GM19035 (cell line): ENCODE data around the gene NT5E.

Experiments used
- ATAC-seq: cut with Tn5 transposase; IDR thresholded peaks from one replicate; pipeline ENCODE4 v1.9.1; 2021; ENCODE audit not compliant: unreplicated experiment

The NT5E gene

DNA sequence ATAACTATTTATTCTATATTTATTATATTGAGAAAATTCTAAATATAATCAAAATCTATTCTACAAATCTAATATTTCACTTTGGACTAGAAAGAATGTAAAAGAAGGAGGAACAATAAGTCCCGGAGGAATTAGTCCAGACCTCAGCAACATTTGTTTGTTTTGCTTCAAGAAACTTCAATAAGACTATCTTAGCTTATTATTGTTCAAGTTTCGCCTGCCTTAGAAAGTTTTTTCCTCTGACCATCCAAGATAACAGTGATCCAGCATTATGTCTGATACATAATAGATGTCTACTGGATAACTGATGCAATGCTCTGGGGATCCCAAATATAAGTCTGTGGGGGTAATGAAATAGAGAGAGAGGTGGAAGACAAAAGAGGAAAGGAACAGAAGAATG is 28.7 kb upstream of the NT5E start:
- ATAC-seq: no peak

DNA sequence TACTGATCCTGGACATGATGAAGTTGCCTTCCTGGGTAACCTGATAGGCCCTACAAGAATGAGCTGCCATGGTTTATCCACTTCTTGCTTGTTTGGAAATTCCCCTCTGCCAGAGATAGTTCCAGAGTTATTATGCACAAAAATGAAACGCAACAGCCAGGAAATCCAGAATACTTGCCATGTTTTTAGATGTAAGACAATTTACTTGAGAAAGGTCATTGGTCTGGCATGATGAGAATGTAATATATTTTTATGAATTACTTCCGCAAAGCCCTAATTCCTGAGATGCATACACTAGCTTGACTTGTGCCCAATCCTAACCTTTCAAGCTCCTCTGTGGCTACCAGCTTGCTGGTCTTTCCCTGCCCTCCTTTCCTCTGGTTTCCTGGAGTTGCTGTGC is 27.9 kb upstream of the NT5E start:
- no peak for ATAC-seq

DNA sequence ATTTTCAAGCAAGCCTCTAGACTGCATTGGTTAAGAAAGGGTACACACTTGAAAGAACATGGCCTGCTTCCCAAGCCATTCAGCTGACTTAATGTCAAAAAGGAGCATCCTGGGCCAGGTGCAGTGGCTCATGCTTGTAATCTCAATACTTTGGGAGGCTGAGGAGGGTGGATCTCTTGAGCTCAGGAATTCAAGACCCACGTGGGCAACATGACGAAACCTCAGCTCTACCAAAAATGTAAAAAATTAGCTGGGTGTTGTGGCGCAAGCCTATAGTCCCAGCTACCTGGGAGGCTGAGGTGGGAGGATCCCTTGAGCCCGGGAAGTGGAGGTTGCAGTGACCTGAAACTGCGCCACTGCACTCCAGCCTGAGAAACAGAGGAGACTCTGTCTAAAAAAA is 26.9 kb upstream of the NT5E start:
- ATAC-seq: no peak

DNA sequence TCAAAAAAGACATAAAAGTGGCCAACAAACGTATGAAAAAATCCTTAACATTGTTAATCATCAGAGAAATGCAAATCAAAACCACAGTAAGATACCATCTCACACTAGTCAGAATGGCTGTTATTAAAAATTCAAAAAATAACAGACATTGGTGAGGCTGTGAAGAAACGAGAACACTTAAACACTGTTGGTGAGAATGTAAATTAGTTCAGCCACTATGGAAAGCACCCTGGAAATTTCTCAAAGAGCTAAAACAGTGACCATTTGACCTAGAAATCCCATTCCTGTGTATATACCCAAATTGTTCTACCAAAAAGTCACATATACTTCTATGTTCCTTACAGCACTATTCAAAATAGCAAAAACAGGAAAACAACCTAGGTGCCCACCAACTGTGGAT is 24.9 kb upstream of the NT5E start:
- no peak for ATAC-seq

DNA sequence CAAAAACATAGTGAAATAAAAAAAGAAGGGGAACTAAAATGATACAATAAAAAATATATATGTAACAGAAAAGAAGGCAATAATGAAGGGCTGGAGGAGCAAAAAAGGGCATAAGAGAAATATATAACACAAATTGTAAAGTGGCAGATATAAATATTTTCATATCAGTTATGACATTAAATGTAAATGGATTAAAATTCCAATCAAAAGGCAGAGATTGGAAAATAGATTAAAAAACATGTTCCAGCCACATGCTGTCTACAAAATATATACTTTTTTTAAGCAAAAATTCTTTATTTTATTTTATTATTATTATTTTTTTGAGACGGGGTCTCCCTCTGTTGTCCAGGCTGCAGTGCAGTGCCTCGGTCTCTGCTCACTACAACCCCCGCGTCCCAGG is 23.9 kb upstream of the NT5E start:
- ATAC-seq: no peak

DNA sequence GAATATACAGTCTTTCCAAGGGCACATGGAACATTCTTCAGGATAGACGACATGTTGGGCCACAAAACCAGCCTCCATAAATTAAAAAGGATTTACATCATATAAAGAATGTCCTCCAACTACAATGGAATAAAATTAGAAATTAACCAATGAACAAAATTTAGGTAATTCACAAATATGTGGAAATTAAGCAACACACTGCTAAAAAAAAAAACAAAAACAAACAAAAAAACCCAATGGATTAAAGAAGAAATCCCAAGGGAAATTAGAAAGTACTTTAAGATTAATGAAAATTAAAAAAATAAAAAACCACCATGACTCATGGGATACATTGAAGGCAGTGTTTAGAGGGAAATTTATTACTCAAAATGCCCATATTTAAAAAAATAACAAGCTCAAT is 21.4 kb upstream of the NT5E start:
- ATAC-seq: no peak

DNA sequence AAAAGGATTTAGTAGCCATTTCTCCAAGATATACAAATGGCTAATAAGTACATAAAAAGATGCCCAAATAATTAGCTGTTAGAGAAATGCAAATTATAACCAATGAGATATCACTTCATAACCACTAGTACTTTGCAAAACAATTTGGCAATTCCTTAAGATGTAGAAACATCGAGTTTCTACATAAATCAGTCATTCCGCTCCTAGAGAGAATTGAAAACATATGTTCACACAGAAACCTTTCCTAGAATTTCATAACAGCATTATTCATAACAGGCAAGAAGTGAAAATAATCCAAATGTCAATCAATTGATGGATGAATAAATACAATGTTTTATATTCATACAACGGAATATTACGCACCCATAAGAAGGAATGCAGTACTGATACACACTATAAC is 20.5 kb upstream of the NT5E start:
- no peak for ATAC-seq

DNA sequence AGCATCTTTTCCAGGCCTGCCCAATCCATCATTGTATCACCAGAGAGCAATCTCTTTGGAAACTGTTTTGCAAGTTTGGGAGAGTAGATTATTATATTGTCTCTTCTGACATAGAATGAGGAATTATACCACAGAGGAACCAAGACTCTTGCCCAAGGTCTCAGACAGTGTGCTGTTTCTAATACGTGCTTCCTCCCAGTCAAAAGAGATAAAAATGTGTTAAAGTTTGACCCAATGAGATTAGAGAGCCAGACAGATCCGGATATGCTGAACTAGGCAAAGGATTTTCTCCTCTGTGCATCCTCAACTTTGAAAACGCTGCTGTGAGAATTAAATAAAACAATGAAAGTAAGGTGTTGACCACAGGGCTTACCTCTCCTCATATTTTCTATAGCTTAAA is 18.6 kb upstream of the NT5E start:
- ATAC-seq: no peak

DNA sequence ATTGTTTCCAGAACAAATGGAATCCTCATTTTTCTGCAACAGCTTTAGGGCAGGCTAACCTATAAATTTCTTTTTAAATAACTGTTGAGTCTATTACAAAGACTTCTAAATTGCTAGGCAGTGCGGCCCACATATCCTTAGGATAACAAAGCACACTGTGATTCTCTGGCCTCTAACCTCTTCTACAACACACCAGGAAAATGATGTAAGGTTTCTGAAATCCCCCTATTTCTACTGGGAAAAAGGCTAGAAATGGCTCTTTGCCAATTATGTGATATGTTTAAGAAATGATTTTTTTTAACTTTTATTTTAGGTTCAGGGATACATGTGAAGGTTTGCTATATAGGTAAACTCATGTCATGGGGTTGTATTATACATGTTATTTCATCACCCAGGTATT is 17.3 kb upstream of the NT5E start:
- ATAC-seq: no peak

DNA sequence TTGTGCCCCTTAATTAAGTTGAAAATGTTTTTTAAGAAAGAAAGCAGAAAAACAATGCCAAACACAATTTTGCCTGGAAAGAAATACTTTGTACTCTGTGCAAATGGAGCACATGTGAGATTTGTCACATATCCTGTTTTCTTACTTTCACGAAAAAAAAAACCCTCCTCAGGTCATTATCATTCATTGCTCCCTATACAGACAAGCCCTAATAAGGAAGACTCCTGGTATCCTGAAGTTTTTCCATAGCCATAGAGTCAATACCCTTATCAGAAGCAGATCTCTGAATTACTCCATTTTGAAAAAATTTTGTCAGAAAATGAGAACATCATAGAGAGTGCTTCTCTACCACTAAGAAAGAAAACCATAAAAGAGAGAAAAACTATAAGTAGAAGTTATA is 14.0 kb upstream of the NT5E start:
- no peak for ATAC-seq

DNA sequence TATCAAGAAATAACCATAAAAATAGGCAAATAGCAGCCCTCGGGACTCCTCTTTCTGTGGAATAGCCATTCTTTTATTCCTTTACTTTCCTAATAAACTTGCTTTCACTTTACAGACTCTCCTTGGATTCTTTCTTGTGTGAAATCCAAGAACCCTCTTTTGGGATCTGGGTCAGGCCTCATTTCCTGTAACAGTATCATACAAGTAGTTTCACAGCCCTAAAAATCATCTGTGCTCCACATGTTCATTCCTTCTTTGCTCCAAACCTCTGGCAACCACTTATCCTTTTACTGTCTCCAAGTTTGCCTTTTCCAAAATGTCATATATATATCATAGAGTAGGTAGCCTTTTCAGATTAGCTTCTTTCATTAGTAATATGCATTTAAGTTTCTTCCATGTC is 13.5 kb upstream of the NT5E start:
- ATAC-seq: no peak

DNA sequence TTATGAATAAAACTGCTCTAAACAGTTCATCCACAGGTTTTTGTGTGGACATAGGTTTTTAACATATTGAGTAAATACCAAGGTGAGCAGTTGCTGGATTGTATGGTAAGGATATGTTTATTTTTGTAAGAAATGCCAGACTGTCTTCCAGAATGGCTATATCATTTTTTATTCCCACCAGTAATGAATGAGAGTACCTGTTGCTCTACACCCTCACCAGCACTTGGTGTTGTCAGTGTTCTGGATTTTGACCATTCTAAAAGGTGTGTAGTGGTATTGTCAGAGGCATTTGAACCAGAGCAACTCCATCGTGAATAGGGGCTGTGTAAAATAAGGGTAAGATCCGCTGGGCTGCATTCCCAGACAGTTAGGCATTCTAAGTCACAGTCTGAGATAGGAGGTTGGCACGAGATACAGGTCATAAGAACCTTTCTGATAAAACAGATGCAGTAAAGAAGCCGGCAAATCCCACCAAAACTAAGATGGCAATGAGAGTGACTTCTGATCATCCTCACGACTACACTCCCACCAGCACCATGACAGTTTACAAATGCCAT is 12.9 kb upstream of the NT5E start:
- ATAC-seq: no peak

DNA sequence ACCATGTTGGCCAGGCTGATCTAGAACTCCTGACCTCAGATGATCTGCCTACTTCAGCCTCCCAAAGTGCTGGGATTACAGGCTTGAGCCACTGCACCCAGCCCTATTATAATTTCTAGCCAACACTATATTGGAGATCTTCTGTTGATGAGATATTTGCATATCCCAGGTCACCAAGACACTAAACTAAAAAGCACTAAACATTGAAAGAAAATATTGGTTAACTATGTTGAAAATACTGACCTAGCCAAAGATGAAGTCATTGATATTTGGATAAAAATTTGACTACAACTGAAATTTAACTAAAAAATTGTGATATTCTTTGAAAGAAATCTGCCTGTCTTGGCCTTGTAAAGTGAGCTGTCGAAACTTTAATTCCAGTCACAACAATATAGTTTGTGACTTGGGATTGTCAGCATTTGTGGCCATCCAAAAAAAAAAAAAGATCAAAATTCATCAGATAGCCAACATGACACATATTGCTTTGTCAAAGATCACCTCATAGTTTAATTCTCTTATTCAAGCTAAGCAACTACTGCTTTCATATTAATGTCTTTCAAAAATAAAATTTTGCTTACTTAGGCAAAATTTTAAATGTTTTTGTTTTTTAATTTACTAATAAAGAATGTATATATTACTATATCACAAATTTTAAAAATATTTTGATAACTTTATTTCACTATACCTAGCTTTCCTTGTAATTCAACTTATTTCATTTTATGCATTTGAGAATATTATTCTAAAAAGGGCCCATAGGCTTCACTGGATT is 6.3 kb upstream of the NT5E start:
- no peak for ATAC-seq

DNA sequence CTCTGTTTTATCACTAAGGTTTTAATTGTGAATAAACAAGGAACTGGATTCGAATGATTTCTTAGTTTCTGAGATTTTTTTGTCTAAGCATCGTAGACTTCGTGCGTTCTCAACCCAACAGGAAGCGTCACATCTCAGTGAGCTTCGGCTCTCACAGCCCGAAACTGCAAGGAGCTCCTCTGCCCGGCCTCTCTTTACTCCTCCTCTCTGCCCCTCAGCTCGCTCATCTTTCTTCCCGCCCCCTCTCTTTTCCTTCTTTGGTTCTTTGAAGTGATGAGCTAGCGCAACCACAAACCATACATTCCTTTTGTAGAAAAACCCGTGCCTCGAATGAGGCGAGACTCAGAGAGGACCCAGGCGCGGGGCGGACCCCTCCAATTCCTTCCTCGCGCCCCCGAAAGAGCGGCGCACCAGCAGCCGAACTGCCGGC is 480 bp upstream of the NT5E start:
- peak; percentile 74 for ATAC-seq

DNA sequence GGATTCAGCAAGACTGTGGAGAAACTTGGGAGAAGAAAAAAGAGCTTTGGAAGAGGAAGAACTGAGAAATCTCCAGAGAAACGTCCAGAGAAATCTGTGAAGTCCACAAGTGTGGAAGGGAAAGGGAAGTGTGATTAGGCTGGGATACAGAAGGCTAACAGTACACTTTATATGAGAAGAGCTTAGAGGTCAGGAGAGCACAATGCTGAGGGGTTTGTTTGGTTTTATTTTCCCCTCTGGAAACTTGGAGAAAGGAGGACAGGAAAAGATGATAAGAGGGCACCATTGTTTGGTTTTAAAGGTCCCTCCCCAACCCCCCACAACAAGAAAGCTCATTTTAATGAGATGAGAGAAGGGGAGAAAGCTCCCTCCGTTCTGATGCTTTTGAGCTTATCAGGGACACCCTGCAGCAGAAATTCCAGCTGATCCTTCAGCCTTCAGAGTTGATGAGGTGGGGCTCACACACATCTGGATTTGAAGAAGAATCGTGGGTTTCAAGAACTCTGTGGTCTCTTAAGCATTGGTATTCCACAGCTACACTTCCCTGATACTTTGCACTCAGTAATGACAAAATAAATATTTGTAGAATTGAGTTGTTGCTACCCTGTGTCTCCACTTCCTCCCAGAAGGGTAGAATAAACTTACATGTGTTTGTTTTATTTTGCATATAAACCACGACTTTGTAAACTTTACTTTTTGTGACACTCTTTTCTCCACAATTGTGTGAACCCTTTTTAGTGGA is 1.9 kb downstream of the NT5E start:
- ATAC-seq: no peak

DNA sequence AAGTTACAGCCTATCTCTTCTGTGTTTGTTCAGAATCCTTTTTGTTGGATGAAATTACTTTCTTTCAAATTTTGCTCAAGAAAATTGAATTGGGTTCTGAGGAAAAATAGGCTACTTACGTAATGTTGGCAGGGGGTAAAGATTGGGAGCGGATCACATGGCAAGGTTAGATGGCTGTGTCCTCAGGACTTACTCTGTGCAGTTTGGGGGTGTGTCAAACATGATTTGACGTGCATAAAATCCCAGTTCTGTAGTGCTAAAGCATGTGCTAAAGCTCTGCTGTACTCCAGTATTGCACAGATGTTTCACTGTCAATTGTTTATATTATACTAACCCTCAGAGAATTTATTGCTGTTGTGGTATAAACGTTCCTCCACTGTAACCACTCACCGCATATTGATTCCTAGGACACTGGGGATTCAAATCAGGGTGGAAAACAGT is 2.6 kb downstream of the NT5E start:
- no peak for ATAC-seq

DNA sequence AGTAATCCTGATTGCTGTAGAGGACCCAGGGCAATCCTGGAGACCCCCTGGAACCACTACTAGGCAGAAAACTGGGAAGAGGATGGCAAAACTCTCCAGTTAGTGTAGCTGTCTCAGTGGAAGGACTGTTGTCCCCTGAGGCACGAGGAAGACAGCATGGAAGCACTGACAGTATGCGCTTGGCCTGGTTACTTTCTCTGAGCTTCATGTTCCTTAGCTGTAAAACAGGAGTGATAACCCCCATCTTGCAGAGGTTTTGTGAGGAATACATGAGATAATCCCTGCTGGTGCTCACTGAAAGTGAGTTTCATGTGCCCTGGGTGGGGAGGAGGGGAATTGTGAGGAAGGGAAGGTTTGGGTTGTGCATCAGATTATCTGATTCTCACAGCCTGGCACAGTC is 3.2 kb downstream of the NT5E start:
- no peak for ATAC-seq

DNA sequence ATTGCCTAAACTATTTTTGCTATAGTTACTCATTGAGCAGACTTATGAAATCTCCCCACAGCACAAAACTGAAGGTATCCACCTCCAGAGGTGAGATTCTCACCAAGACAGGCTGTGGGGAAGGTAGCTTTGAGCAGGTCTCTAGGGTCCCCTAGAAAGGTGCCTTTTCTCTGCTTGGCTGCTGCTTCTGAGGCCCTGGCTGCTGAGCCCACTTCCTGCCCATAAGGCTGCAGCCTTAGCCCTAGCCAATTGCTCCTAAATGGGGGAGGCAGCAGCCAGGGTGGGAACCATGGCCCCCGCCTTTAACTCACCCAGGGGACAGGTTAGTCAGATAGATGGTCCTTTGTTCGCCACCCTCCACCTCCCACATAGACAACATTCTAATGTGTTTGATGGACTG is 3.6 kb downstream of the NT5E start:
- no peak for ATAC-seq

DNA sequence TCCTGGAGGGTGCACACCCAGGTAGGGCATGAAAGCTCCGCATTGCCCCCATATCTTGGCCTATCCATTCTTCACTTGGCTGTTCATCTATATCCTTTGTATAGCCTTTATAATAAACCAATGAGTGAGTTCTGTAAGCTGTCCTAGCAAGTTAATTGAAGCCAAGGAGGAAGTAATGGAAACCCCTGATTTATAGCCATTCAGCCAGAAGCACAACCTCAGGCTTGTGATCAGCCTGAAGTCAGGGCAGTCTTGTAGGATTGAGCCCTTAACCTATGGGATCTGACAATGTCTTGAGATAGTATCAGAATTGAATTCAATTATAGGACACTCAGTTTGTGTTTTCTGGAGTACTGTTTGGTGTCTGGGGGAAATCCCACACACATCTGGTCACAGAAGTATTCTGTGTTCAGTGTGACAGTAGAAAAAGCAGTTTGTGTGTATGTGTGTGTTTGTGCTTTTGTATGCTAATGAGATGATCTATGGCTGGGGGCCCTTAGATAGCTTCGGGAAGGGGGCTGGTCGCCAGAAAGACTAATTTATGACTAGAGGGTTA is 5.7 kb downstream of the NT5E start:
- ATAC-seq: no peak

DNA sequence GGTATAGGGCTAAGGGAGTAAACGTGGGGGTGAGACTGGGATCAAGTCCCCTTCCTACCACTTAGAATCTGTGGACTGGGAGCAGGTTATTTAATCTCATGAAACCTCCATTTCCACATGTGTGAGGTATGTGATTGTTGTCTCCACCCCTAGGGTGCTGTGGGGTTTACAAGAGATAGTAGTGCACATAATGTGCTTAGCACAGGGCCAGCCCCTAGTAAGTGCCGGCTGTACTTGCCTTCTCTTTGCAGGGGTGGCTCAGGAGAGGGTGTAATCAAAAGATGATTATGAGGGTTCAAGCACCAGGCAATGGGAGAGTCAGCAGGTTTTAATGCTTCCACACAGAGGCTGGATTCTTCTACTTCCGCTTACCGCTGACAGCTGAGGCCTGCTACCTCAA is 6.9 kb downstream of the NT5E start:
- no peak for ATAC-seq

DNA sequence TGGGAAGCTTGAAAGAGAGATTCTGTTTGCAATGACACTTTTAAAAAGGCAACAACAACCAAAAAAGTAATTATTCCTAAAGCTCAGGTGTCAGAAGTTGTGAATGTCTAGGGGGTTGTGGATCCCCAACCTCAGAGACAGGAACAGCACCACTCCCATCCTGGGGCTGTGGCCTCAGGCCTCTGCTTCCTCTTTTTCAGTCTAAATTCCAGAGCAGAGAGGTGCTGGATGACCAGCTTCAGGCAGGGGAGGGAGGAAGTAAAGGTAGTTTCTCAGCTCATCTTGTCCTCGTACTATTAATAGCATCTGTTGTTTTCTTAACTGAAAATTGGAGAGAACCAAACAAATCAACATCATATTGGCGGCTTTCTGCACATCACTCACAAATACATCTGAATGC is 8.3 kb downstream of the NT5E start:
- no peak for ATAC-seq

DNA sequence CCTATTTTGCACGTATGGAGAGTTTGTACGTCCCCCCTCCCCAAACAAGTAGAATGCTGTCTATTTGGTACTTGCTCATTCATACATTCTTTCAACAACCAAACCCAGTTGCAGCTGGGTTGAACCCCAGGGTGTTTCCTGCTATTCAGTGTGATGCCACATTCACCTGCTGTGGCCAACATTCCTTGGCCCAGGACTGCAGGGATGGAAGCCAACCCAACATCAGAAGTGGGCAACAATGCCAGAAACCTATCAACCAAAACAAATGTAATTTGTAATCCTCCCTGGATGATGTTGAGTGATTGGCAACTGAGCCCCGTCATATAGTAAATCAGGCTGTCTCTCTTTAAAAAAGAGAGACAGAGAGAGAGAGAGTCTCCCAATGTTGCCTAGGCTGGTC is 8.9 kb downstream of the NT5E start:
- ATAC-seq: no peak
